SU-DHL-6 (cell line): ENCODE measurements around the gene ACTL9.

ENCODE experiments used
- CTCF ChIP-seq: fragments of 200-600 bp; sonication (generic); IDR thresholded peaks from one replicate; pipeline ENCODE4 v1.5.1; 2017; ENCODE audit warnings: antibody characterized with exemption, mild to moderate bottlenecking, low read length, moderate library complexity; ENCODE audit not compliant: insufficient read depth, poor library complexity, severe bottlenecking
- EZH2phosphoT487 ChIP-seq: fragments of 200-600 bp; sonication (generic), shearing (Covaris generic); conservative IDR thresholded peaks from 2 replicates; pipeline ENCODE4 v1.6.1; 2018; ENCODE audit warnings: mild to moderate bottlenecking, antibody characterized with exemption, low read length, moderate library complexity, mixed read lengths

DNA sequence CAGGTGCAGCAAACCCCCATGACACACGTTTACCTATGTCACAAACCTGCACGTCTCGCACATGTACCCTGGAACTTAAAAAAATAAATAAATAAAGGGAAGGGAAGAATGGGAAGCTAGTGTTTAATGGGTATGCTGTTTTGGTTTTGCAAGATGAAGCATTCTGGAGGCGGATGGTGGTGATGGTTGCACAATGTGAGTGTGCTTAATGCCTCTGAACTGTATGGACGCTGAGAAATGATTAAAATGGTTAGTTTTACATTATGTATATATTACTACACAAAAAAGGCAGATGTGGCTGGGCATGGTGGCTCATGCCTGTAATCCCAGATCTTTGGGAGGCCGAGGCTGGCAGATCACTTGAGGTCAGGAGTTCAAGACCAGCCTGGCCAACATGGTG, 50.4 kb downstream of the ACTL9 start:
- TF ChIP-seq CTCF, result no peak
- no peak for TF ChIP-seq EZH2phosphoT487
